SK-N-SH (cell line): Measurements from ENCODE around the gene CREB5. TPM values are rescaled to one million over a fixed set of nuclear protein-coding genes. Genes with fewer than 3 reads are reported as not detected.

Experiments used
- CTCF ChIA-PET: fragments of 300-600, 350-600 bp; formaldehyde crosslinking; extraction: SDS; loops from one replicate; lab custom pipeline; 2021; lab: Yijun Ruan, JAX
- POLR2A ChIA-PET: fragments of 350-600 bp; sonication (Branson Sonifier 250); formaldehyde crosslinking; extraction: SDS; loops from one replicate; lab custom pipeline; 2020; ENCODE audit warnings: antibody characterized with exemption, inconsistent platforms; lab: Yijun Ruan, JAX
- DNase-seq: peaks from one replicate; pipeline ENCODE4 v3.0.0; 2012
- H2AFZ ChIP-seq: fragments of 200-600 bp; sonication (generic); 2 replicates; pipeline ENCODE4 v1.8.1; 2016; ENCODE audit warnings: antibody characterized with exemption, mild to moderate bottlenecking, low read depth
- H3F3A ChIP-seq: fragments of 200-600 bp; sonication (generic); replicated peaks from 2 replicates; pipeline ENCODE3; 2016; ENCODE audit warnings: antibody characterized with exemption, mild to moderate bottlenecking; ENCODE audit not compliant: insufficient read depth
- H3K27ac ChIP-seq, 2 experiments: fragments of 200-500 bp in 1 of 2; fragments of 200-600 bp in 1 of 2; sonication (Bioruptor generic) in 1 of 2; sonication (generic), shearing (Covaris generic) in 1 of 2; 2 replicates each; pipeline versions ENCODE4 v1.5.1 to v1.6.1; 2014 to 2016; ENCODE audit warnings: low read depth in 2 of 2, inconsistent platforms in 1 of 2, low read length in 1 of 2, mild to moderate bottlenecking in 1 of 2, mixed read lengths in 1 of 2
- H3K27me3 ChIP-seq: fragments of 200-600 bp; sonication (generic), shearing (Covaris generic); 2 replicates; pipeline ENCODE4 v1.6.1; 2016; ENCODE audit warnings: mixed run types; ENCODE audit not compliant: insufficient read depth
- H3K36me3 ChIP-seq, 2 experiments: fragments of 200-500 bp in 1 of 2; fragments of 200-600 bp in 1 of 2; sonication (Bioruptor generic) in 1 of 2; sonication (generic) in 1 of 2; replicated peaks in 1 of 2; 2 replicates each; pipeline versions ENCODE3 to v1.5.1; 2014 to 2016; ENCODE audit warnings: low read length in 1 of 2, mild to moderate bottlenecking in 1 of 2; ENCODE audit not compliant: insufficient read depth in 2 of 2, control insufficient read depth in 1 of 2
- H3K4me1 ChIP-seq, 2 experiments: fragments of 200-500 bp in 1 of 2; fragments of 200-600 bp in 1 of 2; sonication (Bioruptor generic) in 1 of 2; sonication (generic), shearing (Covaris generic) in 1 of 2; 2 replicates each; pipeline versions ENCODE4 v1.5.1 to v1.6.1; 2014 to 2016; ENCODE audit warnings: low read depth in 1 of 2, low read length in 1 of 2, mixed run types in 1 of 2; ENCODE audit not compliant: insufficient read depth in 2 of 2, control insufficient read depth in 1 of 2
- H3K4me2 ChIP-seq: fragments of 200-600 bp; sonication (generic), shearing (Covaris generic); 2 replicates; pipeline ENCODE4 v1.6.1; 2017; ENCODE audit warnings: mixed run types
- H3K4me3 ChIP-seq, 2 experiments: fragments of 200-500 bp in 1 of 2; fragments of 200-600 bp in 1 of 2; sonication (Bioruptor generic) in 1 of 2; sonication (generic), shearing (Covaris generic) in 1 of 2; 2 replicates each; pipeline versions ENCODE4 v1.5.1 to v1.8.1; 2014 to 2016; ENCODE audit warnings: low read depth in 2 of 2, inconsistent platforms in 1 of 2, low read length in 1 of 2, mild to moderate bottlenecking in 1 of 2, mixed read lengths in 1 of 2, moderate library complexity in 1 of 2
- H3K79me2 ChIP-seq: fragments of 200-600 bp; sonication (generic); 2 replicates; pipeline ENCODE4 v1.8.1; 2017; ENCODE audit warnings: mild to moderate bottlenecking; ENCODE audit not compliant: insufficient read depth
- H3K9ac ChIP-seq: fragments of 200-600 bp; sonication (generic); 2 replicates; pipeline ENCODE4 v1.6.1; 2017; ENCODE audit warnings: mixed run types
- H3K9me2 ChIP-seq: fragments of 200-600 bp; sonication (generic); 2 replicates; pipeline ENCODE4 v1.6.1; 2017; ENCODE audit warnings: mixed run types
- H3K9me3 ChIP-seq: fragments of 200-600 bp; sonication (generic); 2 replicates; pipeline ENCODE4 v1.6.1; 2017; ENCODE audit warnings: mixed run types, mild to moderate bottlenecking, moderate library complexity
- H4K20me1 ChIP-seq: fragments of 200-600 bp; sonication (generic); 2 replicates; pipeline ENCODE4 v1.6.1; 2017; ENCODE audit warnings: mild to moderate bottlenecking, mixed run types; ENCODE audit not compliant: insufficient read depth
- CHD2 ChIP-seq: fragments of 150-350 bp; IDR thresholded peaks from 2 replicates; pipeline ENCODE4 v1.6.1; 2018; ENCODE audit warnings: low read length; ENCODE audit not compliant: partially characterized antibody
- FOXJ3 ChIP-seq: sonication (generic); formaldehyde crosslinking; IDR thresholded peaks from 2 replicates; pipeline ENCODE4 v1.5.1; 2020; ENCODE audit warnings: mild to moderate bottlenecking, missing genetic modification reagents
- MXI1 ChIP-seq: IDR thresholded peaks from 2 replicates; pipeline ENCODE4 v1.6.1; 2012; ENCODE audit warnings: mild to moderate bottlenecking, low read depth, low read length, improper control_type of control experiment
- NFIC ChIP-seq: IDR thresholded peaks from 2 replicates; pipeline ENCODE4 v1.4.0; 2012; ENCODE audit warnings: borderline replicate concordance
- NRF1 ChIP-seq: IDR thresholded peaks from 2 replicates; pipeline ENCODE4 v1.6.1; 2012; ENCODE audit warnings: low read depth, mild to moderate bottlenecking, low read length
- POLR2AphosphoS5 ChIP-seq: IDR thresholded peaks from 2 replicates; pipeline ENCODE4 v1.6.1; 2012; ENCODE audit warnings: low read depth, low read length
- RFX5 ChIP-seq: IDR thresholded peaks from 2 replicates; pipeline ENCODE4 v1.6.1; 2012; ENCODE audit warnings: mild to moderate bottlenecking, improper control_type of control experiment, low read length
- SIN3A ChIP-seq: IDR thresholded peaks from 2 replicates; pipeline ENCODE4 v1.6.1; 2012; ENCODE audit warnings: low read depth, mild to moderate bottlenecking, low read length, moderate library complexity, borderline replicate concordance
- TAF1 ChIP-seq: IDR thresholded peaks from 2 replicates; pipeline ENCODE4 v1.6.1; 2012; ENCODE audit warnings: low read depth, mild to moderate bottlenecking, low read length, moderate library complexity, borderline replicate concordance
- WGBS: methylation state at CpG from one replicate; pipeline ENCODE4 v1.1.6; 2017; ENCODE audit warnings: low lambda C conversion rate; 5-methylcytosine and 5-hydroxymethylcytosine counted together
- polyA plus RNA-seq, 3 experiments: library from polyadenylated mRNA; depleted of rRNA; stranded (reverse); fragments of >200 nt; gene quantifications; 2 replicates each; pipeline ENCODE4 v1.2.3, GENCODE V29; 2012
- TF ChIP-seq, protein P1 (sequence below): IDR thresholded peaks from 2 replicates; pipeline ENCODE4 v1.4.0; 2012; ENCODE audit warnings: low read depth
- TF ChIP-seq, protein P2 (sequence below): fragments of 200-600 bp; sonication (generic); IDR thresholded peaks from 2 replicates; pipeline ENCODE4 v1.6.1; 2017; ENCODE audit warnings: antibody characterized with exemption, mild to moderate bottlenecking, moderate library complexity
- TF ChIP-seq, protein P3 (sequence below): fragments of 150-350 bp; IDR thresholded peaks from 2 replicates; pipeline ENCODE4 v1.6.1; 2017; ENCODE audit warnings: antibody characterized with exemption, low read length, low read depth, borderline replicate concordance
- TF ChIP-seq, protein P4 (sequence below): IDR thresholded peaks from 2 replicates; pipeline ENCODE4; 2012

CREB5 gene
- polyA plus RNA-seq, 1 of the 3 experiments (the other 2 are of a cell fraction), result 19.3 TPM

DNA sequence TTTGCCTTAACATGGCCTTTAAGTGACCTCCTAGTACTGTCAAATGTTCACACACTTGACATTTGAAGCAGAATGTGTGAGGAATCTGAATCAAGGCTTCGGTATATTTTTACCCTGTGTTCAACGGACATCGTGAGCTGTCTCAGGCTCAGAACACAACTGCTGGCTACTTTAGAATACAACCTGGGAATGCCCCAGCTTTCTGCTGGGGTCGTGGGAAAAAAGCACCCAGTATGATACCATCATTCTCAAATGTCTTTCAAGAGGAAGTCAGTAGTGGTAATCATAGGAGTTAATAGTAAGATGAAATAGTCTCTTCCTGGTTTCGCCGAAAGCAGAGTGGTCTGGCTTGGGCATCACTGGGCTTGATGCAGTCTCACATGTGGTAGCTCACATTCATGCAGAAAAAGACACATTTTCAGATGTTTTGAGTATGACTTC, 67.2 kb downstream of the CREB5 start (continued):
- TF ChIP-seq, protein P1, sequence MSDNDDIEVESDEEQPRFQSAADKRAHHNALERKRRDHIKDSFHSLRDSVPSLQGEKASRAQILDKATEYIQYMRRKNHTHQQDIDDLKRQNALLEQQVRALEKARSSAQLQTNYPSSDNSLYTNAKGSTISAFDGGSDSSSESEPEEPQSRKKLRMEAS, result no peak
- no peak for TF ChIP-seq TAF1
- TF ChIP-seq MXI1, result no peak
- no peak for TF ChIP-seq SIN3A
- TF ChIP-seq RFX5, result no peak

DNA sequence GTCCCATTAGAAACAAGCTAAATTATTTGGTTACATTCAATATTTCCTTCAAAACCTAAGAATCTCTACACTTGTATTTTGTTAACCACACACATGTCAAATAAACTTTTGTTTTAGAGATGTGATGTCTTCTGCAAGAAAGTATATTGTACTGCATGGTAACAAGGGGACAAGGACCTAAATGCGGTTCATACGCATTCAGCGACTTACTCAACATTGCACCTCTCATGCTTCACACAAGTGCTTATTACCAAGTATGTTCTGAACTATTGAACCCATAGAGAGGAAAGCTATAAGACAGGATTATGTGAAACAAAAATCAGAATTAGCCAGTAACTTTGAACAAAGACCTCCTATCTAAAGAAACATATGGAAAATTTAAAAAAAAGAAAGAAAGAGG, 68.3 kb downstream of the CREB5 start:
- TF ChIP-seq FOXJ3 (CRISPR knock-in tag), result no peak
- TF ChIP-seq, protein P2, sequence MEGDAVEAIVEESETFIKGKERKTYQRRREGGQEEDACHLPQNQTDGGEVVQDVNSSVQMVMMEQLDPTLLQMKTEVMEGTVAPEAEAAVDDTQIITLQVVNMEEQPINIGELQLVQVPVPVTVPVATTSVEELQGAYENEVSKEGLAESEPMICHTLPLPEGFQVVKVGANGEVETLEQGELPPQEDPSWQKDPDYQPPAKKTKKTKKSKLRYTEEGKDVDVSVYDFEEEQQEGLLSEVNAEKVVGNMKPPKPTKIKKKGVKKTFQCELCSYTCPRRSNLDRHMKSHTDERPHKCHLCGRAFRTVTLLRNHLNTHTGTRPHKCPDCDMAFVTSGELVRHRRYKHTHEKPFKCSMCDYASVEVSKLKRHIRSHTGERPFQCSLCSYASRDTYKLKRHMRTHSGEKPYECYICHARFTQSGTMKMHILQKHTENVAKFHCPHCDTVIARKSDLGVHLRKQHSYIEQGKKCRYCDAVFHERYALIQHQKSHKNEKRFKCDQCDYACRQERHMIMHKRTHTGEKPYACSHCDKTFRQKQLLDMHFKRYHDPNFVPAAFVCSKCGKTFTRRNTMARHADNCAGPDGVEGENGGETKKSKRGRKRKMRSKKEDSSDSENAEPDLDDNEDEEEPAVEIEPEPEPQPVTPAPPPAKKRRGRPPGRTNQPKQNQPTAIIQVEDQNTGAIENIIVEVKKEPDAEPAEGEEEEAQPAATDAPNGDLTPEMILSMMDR, result no peak
- TF ChIP-seq, protein P3, sequence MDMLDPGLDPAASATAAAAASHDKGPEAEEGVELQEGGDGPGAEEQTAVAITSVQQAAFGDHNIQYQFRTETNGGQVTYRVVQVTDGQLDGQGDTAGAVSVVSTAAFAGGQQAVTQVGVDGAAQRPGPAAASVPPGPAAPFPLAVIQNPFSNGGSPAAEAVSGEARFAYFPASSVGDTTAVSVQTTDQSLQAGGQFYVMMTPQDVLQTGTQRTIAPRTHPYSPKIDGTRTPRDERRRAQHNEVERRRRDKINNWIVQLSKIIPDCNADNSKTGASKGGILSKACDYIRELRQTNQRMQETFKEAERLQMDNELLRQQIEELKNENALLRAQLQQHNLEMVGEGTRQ, result no peak
- no peak for TF ChIP-seq NRF1
- TF ChIP-seq NFIC, result no peak
- no peak for TF ChIP-seq CHD2
- TF ChIP-seq, protein P4, sequence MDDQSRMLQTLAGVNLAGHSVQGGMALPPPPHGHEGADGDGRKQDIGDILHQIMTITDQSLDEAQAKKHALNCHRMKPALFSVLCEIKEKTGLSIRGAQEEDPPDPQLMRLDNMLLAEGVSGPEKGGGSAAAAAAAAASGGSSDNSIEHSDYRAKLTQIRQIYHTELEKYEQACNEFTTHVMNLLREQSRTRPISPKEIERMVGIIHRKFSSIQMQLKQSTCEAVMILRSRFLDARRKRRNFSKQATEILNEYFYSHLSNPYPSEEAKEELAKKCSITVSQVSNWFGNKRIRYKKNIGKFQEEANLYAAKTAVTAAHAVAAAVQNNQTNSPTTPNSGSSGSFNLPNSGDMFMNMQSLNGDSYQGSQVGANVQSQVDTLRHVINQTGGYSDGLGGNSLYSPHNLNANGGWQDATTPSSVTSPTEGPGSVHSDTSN, result no peak
- no peak for TF ChIP-seq SIN3A
- TF ChIP-seq RFX5, result no peak
- TF ChIP-seq POLR2AphosphoS5, result no peak
- TF ChIP-seq, all 33 proteins: peak for 0
- Histone ChIP-seq H3F3A (peaks cover 5% of the 10 kb centered on the region), H3K27me3 (no peaks in the 10 kb centered on the region), H3K4me3 (no peak overlapping the region), H3K4me1 (peaks cover 13 to 16% of the 10 kb centered on the region in 2 experiments; a peak in 3 of 4 replicates), H3K9me3 (no peaks in the 10 kb centered on the region), H3K9ac (no peak overlapping the region), H3K27ac (no peak overlapping the region), H4K20me1 (no peaks in the 10 kb centered on the region), H3K4me2 (no peak overlapping the region), H3K9me2 (no peaks in the 10 kb centered on the region), H2AFZ (no peak overlapping the region), H3K79me2 (no peaks in the 10 kb centered on the region), H3K36me3 (no peaks in the 10 kb centered on the region)
- DNase-seq, result no peak
- 90% methylated on average over 3 of the region's 3 CpGs for WGBS
- CTCF ChIA-PET, result interaction anchor here (0.7 to 1.3 kb wide), 5 partner anchors 9 to 441 kb away, joined by 3 read pairs; no protein-coding TSS in a partner anchor
- POLR2A ChIA-PET, result no interaction called here
